Spleen (tissue), 11 donors: ENCODE results near the gene ADARB1. TPM values are rescaled to one million over a fixed set of nuclear protein-coding genes. Genes with fewer than 3 reads are reported as not detected.

Experiments used
- DNase-seq: peaks from one replicate; pipeline ENCODE4 v3.0.0-alpha.2; 2020
- H3K27ac ChIP-seq, 8 donors: fragments of 200-600 bp; sonication (generic) in 7 of 8; 1 replicate in 4 of 8; 2 replicates in 4 of 8; pipeline versions ENCODE4 v1.5.0 to v1.8.0; 2016 to 2021; ENCODE audit warnings: inconsistent platforms in 4 of 8, mild to moderate bottlenecking in 4 of 8, moderate library complexity in 1 of 8
- H3K27me3 ChIP-seq, 7 donors: fragments of 200-600 bp; sonication (generic) in 6 of 7; replicated peaks in 1 of 7; 1 replicate in 4 of 7; 2 replicates in 3 of 7; pipeline versions ENCODE4 v1.5.0 to v1.8.0; 2016 to 2021; ENCODE audit warnings: inconsistent platforms in 3 of 7, mild to moderate bottlenecking in 1 of 7
- H3K36me3 ChIP-seq, 6 donors: fragments of 200-600 bp; sonication (generic) in 5 of 6; 1 replicate in 4 of 6; 2 replicates in 2 of 6; pipeline versions ENCODE4 v1.5.0 to v1.8.0; 2016 to 2021; ENCODE audit warnings: inconsistent platforms in 2 of 6
- H3K4me1 ChIP-seq, 6 donors: fragments of 200-600 bp; sonication (generic) in 5 of 6; 1 replicate in 3 of 6; 2 replicates in 3 of 6; pipeline versions ENCODE4 v1.5.0 to v1.8.0; 2016 to 2021; ENCODE audit warnings: inconsistent platforms in 3 of 6
- H3K4me3 ChIP-seq, 8 donors: fragments of 200-600 bp; sonication (generic) in 7 of 8; 1 replicate in 4 of 8; 2 replicates in 4 of 8; pipeline versions ENCODE4 v1.5.0 to v1.8.0; 2016 to 2021; ENCODE audit warnings: inconsistent platforms in 4 of 8, mild to moderate bottlenecking in 4 of 8, moderate library complexity in 2 of 8
- H3K9me3 ChIP-seq, 8 donors: fragments of 200-600 bp; sonication (generic) in 7 of 8; 1 replicate in 4 of 8; 2 replicates in 4 of 8; pipeline versions ENCODE4 v1.5.0 to v1.8.0; 2016 to 2021; ENCODE audit warnings: inconsistent platforms in 4 of 8
- CTCF ChIP-seq, 11 experiments: fragments of 200-600 bp in 7 of 11; fragments of 450-650 bp in 4 of 11; sonication (generic) in 4 of 11; IDR thresholded peaks in 8 of 11; conservative IDR thresholded peaks in 3 of 11; 1 replicate in 7 of 11; 2 replicates in 4 of 11; pipeline versions ENCODE4 v1.4.0 to v1.8.0; 2016 to 2021; ENCODE audit warnings: antibody characterized with exemption in 11 of 11, inconsistent platforms in 4 of 11, mild to moderate bottlenecking in 1 of 11
- POLR2A ChIP-seq, 3 donors: fragments of 450-650 bp; IDR thresholded peaks; one replicate each; pipeline ENCODE4 v1.5.1; 2017; ENCODE audit warnings: antibody characterized with exemption in 3 of 3, mild to moderate bottlenecking in 1 of 3
- POLR2AphosphoS5 ChIP-seq, 3 donors: sonication (generic); formaldehyde crosslinking; IDR thresholded peaks; one replicate each; pipeline ENCODE4 v1.5.1; 2017; ENCODE audit warnings: antibody characterized with exemption in 3 of 3
- WGBS, 5 donors: extraction: QIAGEN DNeasy Blood & Tissue Kit in 3 of 5; methylation state at CpG; one replicate each; pipeline versions ENCODE4 v1.1.5 to v1.1.7; 2013 to 2018; 5-methylcytosine and 5-hydroxymethylcytosine counted together
- intact Hi-C: fragments of 100-400 bp; cut with DNase I; formaldehyde crosslinking; loops from one replicate; pipeline ENCODE4 v1.15.0; 2023; ENCODE audit warnings: low total_unique reads
- polyA plus RNA-seq, 3 donors: library from polyadenylated mRNA; stranded (reverse); fragments of 200-250 nt; gene quantifications; one replicate each; pipeline ENCODE4 v1.2.1, GENCODE V29; 2013
- total RNA-seq, 7 donors: library from RNA; depleted of rRNA in 3 of 7; stranded (reverse); fragments of >200 nt in 3 of 7; fragmentation: NEBNext Ultra II Directional in 4 of 7; extraction: Animal tissue kit (Norgen Biotek cat#: 25700) in 4 of 7; gene quantifications; one replicate each; pipeline versions ENCODE4 v1.1.0 to v1.2.1, GENCODE V29; 2016 to 2021
- donor health status: healthy with polysubstance abuse.
- donor health status: DM: no; HTN: no; CAD: no; lungs with moderate emphysema.
- donor health status: DM: no; HTN: no; CAD: no.
- donor health status: Bipolar disorder and iron deficiency.
- donor health status: healthy.
- donor health status: DM: no; HTN: no; CAD: no.
- donor health status: DM: yes; HTN: yes; CAD: no.

The ADARB1 gene
- total and polyA plus RNA-seq, 10 donors, result 9.1 to 50.8 (median 29.0) TPM

- Histone ChIP-seq H3K27ac (no peak overlapping the region), H3K4me3 (no peak overlapping the region), H3K36me3 (peaks cover 0 to 14% (median 2%) of the 10 kb centered on the region in 6 donors), H3K9me3 (no peaks in the 10 kb centered on the region), H3K27me3 (no peaks in the 10 kb centered on the region), H3K4me1 (peaks cover 26 to 76% (median 48%) of the 10 kb centered on the region in 6 donors)
- no peak for TF ChIP-seq CTCF (IDR thresholded peaks at IDR 0.05 in 8 of 11, conservative IDR thresholded peaks at IDR 0.05 in 3 of 11)
- TF ChIP-seq POLR2AphosphoS5 (IDR thresholded peaks at IDR 0.05), result no peak
- no peak for TF ChIP-seq POLR2A (IDR thresholded peaks at IDR 0.05)
- DNase-seq, result no peak
- 86 to 95% (median 90%) methylated on average over 2 of the region's 2 CpGs for WGBS, 5 donors
- intact Hi-C loops, result no loop called here
These were observed 43.7 kb downstream of the ADARB1 start for GRCh38 chr21:45118099-45118498.

GRCh38 chr21:45119812-45120211, 45.4 kb downstream of the ADARB1 start:
- 94 to 97% (median 95%) methylated on average over 7 of the region's 7 CpGs for WGBS, 5 donors
- Histone ChIP-seq H3K27me3 (no peaks in the 10 kb centered on the region), H3K27ac (no peak overlapping the region), H3K4me3 (no peak overlapping the region), H3K9me3 (no peaks in the 10 kb centered on the region), H3K4me1 (peaks cover 12 to 78% (median 45%) of the 10 kb centered on the region in 6 donors), H3K36me3 (peaks cover 0 to 14% (median 2%) of the 10 kb centered on the region in 6 donors)
- intact Hi-C loops, result loop anchor here (10.0 kb wide), 1 partner anchor 45 kb away; the partner anchor contains the start of gene ADARB1
- TF ChIP-seq POLR2AphosphoS5 (IDR thresholded peaks at IDR 0.05), result no peak
- TF ChIP-seq POLR2A (IDR thresholded peaks at IDR 0.05), result no peak
- DNase-seq, result no peak

GRCh38 chr21:45120975-45121374, 46.6 kb downstream of the ADARB1 start:
- Histone ChIP-seq H3K4me3 (no peak overlapping the region), H3K27ac (no peak overlapping the region), H3K36me3 (peaks cover 0 to 14% (median 2%) of the 10 kb centered on the region in 6 donors), H3K4me1 (peaks cover 16 to 78% (median 49%) of the 10 kb centered on the region in 6 donors), H3K27me3 (no peaks in the 10 kb centered on the region), H3K9me3 (no peaks in the 10 kb centered on the region)
- DNase-seq, result no peak
- intact Hi-C loops, result loop anchor here (10.0 kb wide), 1 partner anchor 46 kb away; the partner anchor contains the start of gene ADARB1
- TF ChIP-seq CTCF (IDR thresholded peaks at IDR 0.05 in 8 of 11, conservative IDR thresholded peaks at IDR 0.05 in 3 of 11) (no peak), POLR2A (IDR thresholded peaks at IDR 0.05) (no peak), POLR2AphosphoS5 (IDR thresholded peaks at IDR 0.05) (no peak)
- 85 to 95% (median 92%) methylated on average over 6 of the region's 6 CpGs for WGBS, 5 donors

- no peaks in the 10 kb centered on the region for H3K27me3 ChIP-seq
- H3K4me3 ChIP-seq, result no peak overlapping the region
- H3K9me3 ChIP-seq, result no peaks in the 10 kb centered on the region
- H3K27ac ChIP-seq, result peak overlapping the region in 1 of 8 donors; percentile 7
- DNase-seq, result no peak
- H3K36me3 ChIP-seq, result peaks cover 0 to 14% (median 2%) of the 10 kb centered on the region in 6 donors
- peaks cover 15 to 78% (median 51%) of the 10 kb centered on the region in 6 donors for H3K4me1 ChIP-seq
- intact Hi-C loops, result loop anchor here (10.0 kb wide), 1 partner anchor 47 kb away; the partner anchor contains the start of gene ADARB1
- TF ChIP-seq POLR2AphosphoS5 (IDR thresholded peaks at IDR 0.05) (no peak), POLR2A (IDR thresholded peaks at IDR 0.05) (no peak)
- WGBS, 5 donors, result 87 to 95% (median 92%) methylated on average over 6 of the region's 6 CpGs
These were observed 47.6 kb downstream of the ADARB1 start for GRCh38 chr21:45122030-45122429.

- H3K27ac ChIP-seq, result peak overlapping the region in 1 of 8 donors; percentile 7
- H3K4me1 ChIP-seq, result peaks cover 13 to 78% (median 53%) of the 10 kb centered on the region in 6 donors
- WGBS, 5 donors, result 56 to 80% (median 75%) methylated on average over 10 of the region's 10 CpGs
- H3K36me3 ChIP-seq, result peaks cover 0 to 14% (median 2%) of the 10 kb centered on the region in 6 donors
- TF ChIP-seq CTCF (IDR thresholded peaks at IDR 0.05 in 8 of 11, conservative IDR thresholded peaks at IDR 0.05 in 3 of 11) (no peak), POLR2AphosphoS5 (IDR thresholded peaks at IDR 0.05) (no peak), POLR2A (IDR thresholded peaks at IDR 0.05) (no peak)
- H3K9me3 ChIP-seq, result no peaks in the 10 kb centered on the region
- DNase-seq, result no peak
- H3K4me3 ChIP-seq, result no peak overlapping the region
- no peaks in the 10 kb centered on the region for H3K27me3 ChIP-seq
- intact Hi-C loops, result loop anchor here (10.0 kb wide), 1 partner anchor 48 kb away; the partner anchor contains the start of gene ADARB1
These were observed 48.2 kb downstream of the ADARB1 start for GRCh38 chr21:45122432-45123132.
